HEK293 (cell line): ENCODE measurements around the gene RHOBTB3.

Experiments
- OSR2 ChIP-seq: fragments of 450-650 bp; formaldehyde crosslinking; IDR thresholded peaks from 2 replicates; pipeline ENCODE4 v1.5.1; 2016; ENCODE audit warnings: missing biosample characterization, missing genetic modification characterization
- SCRT1 ChIP-seq: fragments of 450-650 bp; formaldehyde crosslinking; IDR thresholded peaks from 2 replicates; pipeline ENCODE4 v1.5.1; 2016; ENCODE audit warnings: missing biosample characterization, missing genetic modification characterization, borderline replicate concordance
- SCRT2 ChIP-seq: fragments of 450-650 bp; formaldehyde crosslinking; IDR thresholded peaks from 2 replicates; pipeline ENCODE4 v1.5.1; 2016; ENCODE audit warnings: missing biosample characterization, missing genetic modification characterization
- SP7 ChIP-seq: fragments of 450-650 bp; formaldehyde crosslinking; IDR thresholded peaks from 2 replicates; pipeline ENCODE4 v1.5.1; 2016; ENCODE audit warnings: missing biosample characterization, missing genetic modification characterization
- TRIM28 ChIP-seq: IDR thresholded peaks from 2 replicates; pipeline ENCODE4 v1.6.1; 2011; ENCODE audit warnings: low read length, control low read depth, borderline replicate concordance
- YY1 ChIP-seq: fragments of 450-650 bp; formaldehyde crosslinking; IDR thresholded peaks from 2 replicates; pipeline ENCODE4 v1.5.1; 2018; ENCODE audit warnings: missing biosample characterization, missing genetic modification characterization
- ZFHX2 ChIP-seq: fragments of 450-650 bp; formaldehyde crosslinking; conservative IDR thresholded peaks from 2 replicates; pipeline ENCODE4 v1.5.1; 2016; ENCODE audit warnings: missing biosample characterization, missing genetic modification characterization
- ZNF157 ChIP-seq: fragments of 450-650 bp; formaldehyde crosslinking; IDR thresholded peaks from 2 replicates; pipeline ENCODE4 v1.5.1; 2016; ENCODE audit warnings: missing biosample characterization, missing genetic modification characterization
- ZNF175 ChIP-seq: fragments of 450-650 bp; formaldehyde crosslinking; IDR thresholded peaks from 2 replicates; pipeline ENCODE4 v1.5.1; 2016; ENCODE audit warnings: missing biosample characterization, missing genetic modification characterization
- ZNF19 ChIP-seq: fragments of 450-650 bp; formaldehyde crosslinking; IDR thresholded peaks from 2 replicates; pipeline ENCODE4; 2016; ENCODE audit warnings: missing biosample characterization, missing genetic modification characterization, low read depth
- ZNF2 ChIP-seq: fragments of 450-650 bp; formaldehyde crosslinking; IDR thresholded peaks from 2 replicates; pipeline ENCODE4 v1.5.1; 2016; ENCODE audit warnings: missing biosample characterization, missing genetic modification characterization
- ZNF292 ChIP-seq: fragments of 450-650 bp; formaldehyde crosslinking; IDR thresholded peaks from 2 replicates; pipeline ENCODE4 v1.5.1; 2016; ENCODE audit warnings: low read depth, missing biosample characterization, missing genetic modification characterization, borderline replicate concordance
- ZNF341 ChIP-seq: fragments of 450-650 bp; formaldehyde crosslinking; IDR thresholded peaks from 2 replicates; pipeline ENCODE4; 2016; ENCODE audit warnings: low read depth, missing biosample characterization, missing genetic modification characterization
- ZNF391 ChIP-seq: fragments of 450-650 bp; formaldehyde crosslinking; IDR thresholded peaks from 2 replicates; pipeline ENCODE4 v1.5.1; 2016; ENCODE audit warnings: low read depth, missing biosample characterization, missing genetic modification characterization, borderline replicate concordance
- ZNF404 ChIP-seq: fragments of 450-650 bp; formaldehyde crosslinking; IDR thresholded peaks from 2 replicates; pipeline ENCODE4 v1.5.1; 2017; ENCODE audit warnings: missing biosample characterization, missing genetic modification characterization
- ZNF423 ChIP-seq: fragments of 450-650 bp; formaldehyde crosslinking; IDR thresholded peaks from 2 replicates; pipeline ENCODE4 v1.5.1; 2016; ENCODE audit warnings: missing biosample characterization, missing genetic modification characterization
- ZNF48 ChIP-seq: fragments of 450-650 bp; formaldehyde crosslinking; IDR thresholded peaks from 2 replicates; pipeline ENCODE4 v1.5.1; 2016; ENCODE audit warnings: missing biosample characterization, missing genetic modification characterization
- ZNF521 ChIP-seq: fragments of 450-650 bp; formaldehyde crosslinking; IDR thresholded peaks from 2 replicates; pipeline ENCODE4 v1.5.1; 2017; ENCODE audit warnings: missing biosample characterization, mild to moderate bottlenecking, missing genetic modification characterization
- ZNF561 ChIP-seq: fragments of 450-650 bp; IDR thresholded peaks from 2 replicates; pipeline ENCODE4 v1.5.1; 2018; ENCODE audit warnings: missing biosample characterization, missing genetic modification characterization, borderline replicate concordance
- ZNF571 ChIP-seq: fragments of 450-650 bp; formaldehyde crosslinking; IDR thresholded peaks from 2 replicates; pipeline ENCODE4 v1.5.0; 2017; ENCODE audit warnings: missing biosample characterization, missing genetic modification characterization
- ZNF596 ChIP-seq: fragments of 450-650 bp; IDR thresholded peaks from 2 replicates; pipeline ENCODE4 v1.5.0; 2018; ENCODE audit warnings: missing biosample characterization, mild to moderate bottlenecking, missing genetic modification characterization, moderate library complexity
- ZNF600 ChIP-seq: fragments of 450-650 bp; formaldehyde crosslinking; IDR thresholded peaks from 2 replicates; pipeline ENCODE4 v1.5.1; 2016; ENCODE audit warnings: missing biosample characterization, missing genetic modification characterization
- ZNF658 ChIP-seq: fragments of 450-650 bp; formaldehyde crosslinking; IDR thresholded peaks from 2 replicates; pipeline ENCODE4; 2016; ENCODE audit warnings: missing biosample characterization, missing genetic modification characterization
- ZNF670 ChIP-seq: fragments of 450-650 bp; formaldehyde crosslinking; IDR thresholded peaks from 2 replicates; pipeline ENCODE4 v1.5.1; 2016; ENCODE audit warnings: missing biosample characterization, missing genetic modification characterization, low read depth
- ZNF837 ChIP-seq: fragments of 450-650 bp; formaldehyde crosslinking; IDR thresholded peaks from 2 replicates; pipeline ENCODE4 v1.5.1; 2016; ENCODE audit warnings: missing biosample characterization, missing genetic modification characterization
- TF ChIP-seq, protein P1 (sequence below): fragments of 450-650 bp; formaldehyde crosslinking; IDR thresholded peaks from 2 replicates; pipeline ENCODE4 v1.5.1; 2016; ENCODE audit warnings: missing biosample characterization, missing genetic modification characterization
- TF ChIP-seq, protein P2 (sequence below): fragments of 450-650 bp; formaldehyde crosslinking; IDR thresholded peaks from 2 replicates; pipeline ENCODE4 v1.5.1; 2016; ENCODE audit warnings: missing biosample characterization, missing genetic modification characterization
- TF ChIP-seq, protein P3 (sequence below): sonication (generic); formaldehyde crosslinking; IDR thresholded peaks from 2 replicates; pipeline ENCODE4 v1.8.1; 2022; ENCODE audit warnings: mild to moderate bottlenecking, moderate library complexity, missing genetic modification reagents
- TF ChIP-seq, protein P4 (sequence below): fragments of 450-650 bp; formaldehyde crosslinking; IDR thresholded peaks from 2 replicates; pipeline ENCODE4 v1.5.1; 2016; ENCODE audit warnings: missing biosample characterization, missing genetic modification characterization
- TF ChIP-seq, protein P5 (sequence below): fragments of 450-650 bp; formaldehyde crosslinking; IDR thresholded peaks from 2 replicates; pipeline ENCODE4 v1.5.1; 2016; ENCODE audit warnings: missing biosample characterization, missing genetic modification characterization
- TF ChIP-seq, protein P6 (sequence below): fragments of 450-650 bp; IDR thresholded peaks from 2 replicates; pipeline ENCODE4 v1.5.1; 2018; ENCODE audit warnings: missing biosample characterization, mild to moderate bottlenecking, missing genetic modification characterization

The RHOBTB3 gene

DNA sequence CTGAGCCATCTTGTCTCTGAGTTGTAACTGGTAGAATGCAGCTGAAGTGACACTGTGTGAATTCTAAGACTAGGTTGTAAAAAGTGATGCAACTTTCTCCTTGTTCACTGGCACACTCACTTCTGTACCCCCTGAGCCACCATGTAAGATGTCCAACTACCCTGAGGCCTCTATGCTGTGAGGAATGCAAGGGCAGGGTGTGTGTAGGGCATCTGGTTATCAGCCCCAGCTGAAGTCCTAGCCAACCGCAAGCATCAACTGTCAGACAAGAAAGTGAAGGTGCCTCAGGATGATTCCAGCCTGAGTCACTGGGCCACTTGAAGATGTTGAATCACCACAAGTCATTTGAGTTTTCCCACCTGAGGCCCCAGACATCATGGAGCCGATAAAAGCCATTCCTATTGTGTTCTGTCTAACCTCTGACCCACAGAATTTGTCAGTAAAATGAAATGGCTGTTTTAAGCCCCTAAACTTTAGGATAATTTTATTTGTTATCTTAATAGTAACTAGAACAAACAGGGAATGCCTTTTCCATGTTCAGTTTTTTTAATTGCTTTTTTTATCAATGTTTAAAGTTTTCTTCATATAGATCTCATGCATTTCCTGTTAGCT, 18.7 kb upstream of the RHOBTB3 start (continued):
- TF ChIP-seq, protein P1, sequence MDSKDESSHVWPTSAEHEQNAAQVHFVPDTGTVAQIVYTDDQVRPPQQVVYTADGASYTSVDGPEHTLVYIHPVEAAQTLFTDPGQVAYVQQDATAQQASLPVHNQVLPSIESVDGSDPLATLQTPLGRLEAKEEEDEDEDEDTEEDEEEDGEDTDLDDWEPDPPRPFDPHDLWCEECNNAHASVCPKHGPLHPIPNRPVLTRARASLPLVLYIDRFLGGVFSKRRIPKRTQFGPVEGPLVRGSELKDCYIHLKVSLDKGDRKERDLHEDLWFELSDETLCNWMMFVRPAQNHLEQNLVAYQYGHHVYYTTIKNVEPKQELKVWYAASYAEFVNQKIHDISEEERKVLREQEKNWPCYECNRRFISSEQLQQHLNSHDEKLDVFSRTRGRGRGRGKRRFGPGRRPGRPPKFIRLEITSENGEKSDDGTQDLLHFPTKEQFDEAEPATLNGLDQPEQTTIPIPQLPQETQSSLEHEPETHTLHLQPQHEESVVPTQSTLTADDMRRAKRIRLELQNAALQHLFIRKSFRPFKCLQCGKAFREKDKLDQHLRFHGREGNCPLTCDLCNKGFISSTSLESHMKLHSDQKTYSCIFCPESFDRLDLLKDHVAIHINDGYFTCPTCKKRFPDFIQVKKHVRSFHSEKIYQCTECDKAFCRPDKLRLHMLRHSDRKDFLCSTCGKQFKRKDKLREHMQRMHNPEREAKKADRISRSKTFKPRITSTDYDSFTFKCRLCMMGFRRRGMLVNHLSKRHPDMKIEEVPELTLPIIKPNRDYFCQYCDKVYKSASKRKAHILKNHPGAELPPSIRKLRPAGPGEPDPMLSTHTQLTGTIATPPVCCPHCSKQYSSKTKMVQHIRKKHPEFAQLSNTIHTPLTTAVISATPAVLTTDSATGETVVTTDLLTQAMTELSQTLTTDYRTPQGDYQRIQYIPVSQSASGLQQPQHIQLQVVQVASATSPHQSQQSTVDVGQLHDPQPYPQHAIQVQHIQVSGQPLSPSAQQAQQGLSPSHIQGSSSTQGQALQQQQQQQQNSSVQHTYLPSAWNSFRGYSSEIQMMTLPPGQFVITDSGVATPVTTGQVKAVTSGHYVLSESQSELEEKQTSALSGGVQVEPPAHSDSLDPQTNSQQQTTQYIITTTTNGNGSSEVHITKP = peak; percentile 68; the same call in 1 of the 2 replicates
- peak; percentile 68; the same call in 1 of the 2 replicates for TF ChIP-seq OSR2 (tag by site-specific recombination)
- TF ChIP-seq ZNF596 = no peak
- peak; percentile 87 for TF ChIP-seq SP7 (tag by site-specific recombination)
- peak; percentile 82 for TF ChIP-seq SCRT2
- TF ChIP-seq SCRT1 (tag by site-specific recombination) = 0 out of 2 replicates have a peak, but pooled peaks have one; percentile 58
- TF ChIP-seq, protein P2, sequence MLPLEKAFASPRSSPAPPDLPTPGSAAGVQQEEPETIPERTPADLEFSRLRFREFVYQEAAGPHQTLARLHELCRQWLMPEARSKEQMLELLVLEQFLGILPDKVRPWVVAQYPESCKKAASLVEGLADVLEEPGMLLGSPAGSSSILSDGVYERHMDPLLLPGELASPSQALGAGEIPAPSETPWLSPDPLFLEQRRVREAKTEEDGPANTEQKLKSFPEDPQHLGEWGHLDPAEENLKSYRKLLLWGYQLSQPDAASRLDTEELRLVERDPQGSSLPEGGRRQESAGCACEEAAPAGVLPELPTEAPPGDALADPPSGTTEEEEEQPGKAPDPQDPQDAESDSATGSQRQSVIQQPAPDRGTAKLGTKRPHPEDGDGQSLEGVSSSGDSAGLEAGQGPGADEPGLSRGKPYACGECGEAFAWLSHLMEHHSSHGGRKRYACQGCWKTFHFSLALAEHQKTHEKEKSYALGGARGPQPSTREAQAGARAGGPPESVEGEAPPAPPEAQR (tag by site-specific recombination) = no peak
- TF ChIP-seq ZNF561 (tag by site-specific recombination) = no peak
- no peak for TF ChIP-seq ZNF670 (tag by site-specific recombination)
- no peak for TF ChIP-seq TRIM28
- no peak for TF ChIP-seq ZFHX2
- no peak for TF ChIP-seq ZNF404
- no peak for TF ChIP-seq ZNF341 (tag by site-specific recombination)
- TF ChIP-seq ZNF157 (tag by site-specific recombination) = no peak
- no peak for TF ChIP-seq ZNF391 (tag by site-specific recombination)
- TF ChIP-seq ZNF571 = no peak
- no peak for TF ChIP-seq ZNF423 (tag by site-specific recombination)
- no peak for TF ChIP-seq ZNF48 (tag by site-specific recombination)
- no peak for TF ChIP-seq ZNF521 (tag by site-specific recombination)
- TF ChIP-seq, protein P3, sequence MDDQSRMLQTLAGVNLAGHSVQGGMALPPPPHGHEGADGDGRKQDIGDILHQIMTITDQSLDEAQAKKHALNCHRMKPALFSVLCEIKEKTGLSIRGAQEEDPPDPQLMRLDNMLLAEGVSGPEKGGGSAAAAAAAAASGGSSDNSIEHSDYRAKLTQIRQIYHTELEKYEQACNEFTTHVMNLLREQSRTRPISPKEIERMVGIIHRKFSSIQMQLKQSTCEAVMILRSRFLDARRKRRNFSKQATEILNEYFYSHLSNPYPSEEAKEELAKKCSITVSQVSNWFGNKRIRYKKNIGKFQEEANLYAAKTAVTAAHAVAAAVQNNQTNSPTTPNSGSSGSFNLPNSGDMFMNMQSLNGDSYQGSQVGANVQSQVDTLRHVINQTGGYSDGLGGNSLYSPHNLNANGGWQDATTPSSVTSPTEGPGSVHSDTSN (CRISPR knock-in tag) = no peak
- no peak for TF ChIP-seq ZNF19 (tag by site-specific recombination)
- TF ChIP-seq, protein P4, sequence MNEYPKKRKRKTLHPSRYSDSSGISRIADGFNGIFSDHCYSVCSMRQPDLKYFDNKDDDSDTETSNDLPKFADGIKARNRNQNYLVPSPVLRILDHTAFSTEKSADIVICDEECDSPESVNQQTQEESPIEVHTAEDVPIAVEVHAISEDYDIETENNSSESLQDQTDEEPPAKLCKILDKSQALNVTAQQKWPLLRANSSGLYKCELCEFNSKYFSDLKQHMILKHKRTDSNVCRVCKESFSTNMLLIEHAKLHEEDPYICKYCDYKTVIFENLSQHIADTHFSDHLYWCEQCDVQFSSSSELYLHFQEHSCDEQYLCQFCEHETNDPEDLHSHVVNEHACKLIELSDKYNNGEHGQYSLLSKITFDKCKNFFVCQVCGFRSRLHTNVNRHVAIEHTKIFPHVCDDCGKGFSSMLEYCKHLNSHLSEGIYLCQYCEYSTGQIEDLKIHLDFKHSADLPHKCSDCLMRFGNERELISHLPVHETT = peak; percentile 81
- TF ChIP-seq, protein P5, sequence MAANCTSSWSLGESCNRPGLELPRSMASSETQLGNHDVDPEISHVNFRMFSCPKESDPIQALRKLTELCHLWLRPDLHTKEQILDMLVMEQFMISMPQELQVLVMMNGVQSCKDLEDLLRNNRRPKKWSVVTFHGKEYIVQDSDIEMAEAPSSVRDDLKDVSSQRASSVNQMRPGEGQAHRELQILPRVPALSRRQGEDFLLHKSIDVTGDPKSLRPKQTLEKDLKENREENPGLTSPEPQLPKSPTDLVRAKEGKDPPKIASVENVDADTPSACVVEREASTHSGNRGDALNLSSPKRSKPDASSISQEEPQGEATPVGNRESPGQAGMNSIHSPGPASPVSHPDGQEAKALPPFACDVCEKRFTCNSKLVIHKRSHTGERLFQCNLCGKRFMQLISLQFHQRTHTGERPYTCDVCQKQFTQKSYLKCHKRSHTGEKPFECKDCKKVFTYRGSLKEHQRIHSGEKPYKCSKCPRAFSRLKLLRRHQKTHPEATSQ (tag by site-specific recombination) = no peak
- TF ChIP-seq ZNF175 (tag by site-specific recombination) = no peak
- TF ChIP-seq ZNF837 = no peak
- no peak for TF ChIP-seq YY1 (tag by site-specific recombination)
- no peak; the same call in 1 of the 2 replicates for TF ChIP-seq ZNF2
- no peak for TF ChIP-seq ZNF292 (tag by site-specific recombination)
- no peak for TF ChIP-seq ZNF658 (tag by site-specific recombination)
- TF ChIP-seq, protein P6, sequence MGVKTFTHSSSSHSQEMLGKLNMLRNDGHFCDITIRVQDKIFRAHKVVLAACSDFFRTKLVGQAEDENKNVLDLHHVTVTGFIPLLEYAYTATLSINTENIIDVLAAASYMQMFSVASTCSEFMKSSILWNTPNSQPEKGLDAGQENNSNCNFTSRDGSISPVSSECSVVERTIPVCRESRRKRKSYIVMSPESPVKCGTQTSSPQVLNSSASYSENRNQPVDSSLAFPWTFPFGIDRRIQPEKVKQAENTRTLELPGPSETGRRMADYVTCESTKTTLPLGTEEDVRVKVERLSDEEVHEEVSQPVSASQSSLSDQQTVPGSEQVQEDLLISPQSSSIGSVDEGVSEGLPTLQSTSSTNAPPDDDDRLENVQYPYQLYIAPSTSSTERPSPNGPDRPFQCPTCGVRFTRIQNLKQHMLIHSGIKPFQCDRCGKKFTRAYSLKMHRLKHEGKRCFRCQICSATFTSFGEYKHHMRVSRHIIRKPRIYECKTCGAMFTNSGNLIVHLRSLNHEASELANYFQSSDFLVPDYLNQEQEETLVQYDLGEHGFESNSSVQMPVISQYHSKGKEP = no peak
- TF ChIP-seq ZNF600 (tag by site-specific recombination) = no peak
